C4-2B (cell line): Measurements from ENCODE around the gene TTYH3.

ENCODE experiments used
- CTCF ChIP-seq: fragments of 450-650 bp; conservative IDR thresholded peaks from 2 replicates; pipeline ENCODE4 v1.5.1; 2017; ENCODE audit warnings: mild to moderate bottlenecking
- ZFX ChIP-seq: fragments of 450-650 bp; IDR thresholded peaks from 2 replicates; pipeline ENCODE4 v1.6.1; 2017

GRCh38 chr7:2598154-2598823 is 33.5 kb upstream of the TTYH3 start:
- TF ChIP-seq CTCF (no peak), ZFX (no peak)
